ENCODE measurements around the gene RNF25. TPM values are rescaled to one million over a fixed set of nuclear protein-coding genes. Genes with fewer than 3 reads are reported as not detected.
"Not testable (repeated sequence)": the region's sequence is repeated elsewhere in the genome, so short reads cannot be mapped to it uniquely, and the experiment has no call there.

The RNF25 gene
- polyA plus RNA-seq, 6 donors from 2014 or later: 16.9 to 30.6 (median 20.0) TPM

DNA sequence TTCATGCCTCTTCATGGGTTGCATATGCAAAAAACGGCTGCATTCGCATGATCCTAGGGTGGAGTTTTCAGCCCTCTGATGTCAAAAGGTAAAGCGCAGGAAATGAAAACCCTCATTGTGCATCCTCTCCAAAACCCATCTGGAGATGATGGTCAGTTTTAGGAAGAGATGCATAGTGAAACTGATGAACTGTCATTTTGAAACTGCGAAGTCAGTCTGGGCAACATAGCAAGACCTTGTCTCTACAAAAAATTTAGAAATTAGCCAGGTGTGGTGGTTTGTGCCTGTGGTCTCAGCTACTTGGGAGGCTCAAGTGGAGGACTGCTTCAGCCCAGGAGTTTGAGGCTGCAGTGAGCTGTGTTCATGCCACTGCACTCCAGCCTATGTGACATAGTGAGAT is 36.3 kb upstream of the RNF25 start:
- peaks cover 12 to 19% (median 14%) of the 10 kb centered on the region in 3 donors for H3K4me1 Mint-ChIP-seq
- ATAC-seq (ENCODE audit: low read depth in 2 of 2) (no peak), DNase-seq (no peak)
- H3K36me3 Mint-ChIP-seq: no peaks in the 10 kb centered on the region
- no peak overlapping the region for H3K27ac Mint-ChIP-seq
- H3K27me3 Mint-ChIP-seq: peaks cover 0 to 15% (median 5%) of the 10 kb centered on the region in 3 donors
- no peak overlapping the region for H3K4me3 Mint-ChIP-seq
- peaks cover 0 to 2% (median 0%) of the 10 kb centered on the region in 7 donors for H3K9me3 Mint-ChIP-seq

DNA sequence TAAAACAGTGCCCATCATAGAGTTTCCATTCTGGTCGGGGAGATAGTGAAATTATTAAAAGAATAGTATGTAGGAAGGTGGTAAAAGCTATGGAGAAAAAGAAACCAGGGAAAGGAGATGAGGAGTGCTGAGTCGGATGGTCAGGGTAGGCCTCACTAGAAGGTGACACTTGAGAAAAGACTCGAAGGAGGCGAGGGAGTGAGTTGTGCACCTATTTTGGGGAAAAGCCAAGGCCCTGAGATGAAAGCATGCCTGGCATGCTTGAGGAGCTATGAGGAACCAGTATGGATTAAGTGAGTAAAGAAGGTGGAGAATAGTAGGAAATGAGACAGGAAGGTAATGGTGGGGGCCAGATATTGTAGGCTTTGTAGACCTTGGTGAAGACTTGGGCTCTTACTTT is 31.5 kb upstream of the RNF25 start:
- peaks cover 0 to 15% (median 5%) of the 10 kb centered on the region in 3 donors for H3K27me3 Mint-ChIP-seq
- H3K4me1 Mint-ChIP-seq: no peaks in the 10 kb centered on the region
- no peak overlapping the region for H3K4me3 Mint-ChIP-seq
- no peak for ATAC-seq (ENCODE audit: low read depth in 2 of 2)
- no peak for DNase-seq
- H3K9me3 Mint-ChIP-seq: peaks cover 0 to 2% (median 0%) of the 10 kb centered on the region in 7 donors
- H3K36me3 Mint-ChIP-seq: peaks cover 0 to 9% of the 10 kb centered on the region in 2 donors
- H3K27ac Mint-ChIP-seq: no peak overlapping the region

DNA sequence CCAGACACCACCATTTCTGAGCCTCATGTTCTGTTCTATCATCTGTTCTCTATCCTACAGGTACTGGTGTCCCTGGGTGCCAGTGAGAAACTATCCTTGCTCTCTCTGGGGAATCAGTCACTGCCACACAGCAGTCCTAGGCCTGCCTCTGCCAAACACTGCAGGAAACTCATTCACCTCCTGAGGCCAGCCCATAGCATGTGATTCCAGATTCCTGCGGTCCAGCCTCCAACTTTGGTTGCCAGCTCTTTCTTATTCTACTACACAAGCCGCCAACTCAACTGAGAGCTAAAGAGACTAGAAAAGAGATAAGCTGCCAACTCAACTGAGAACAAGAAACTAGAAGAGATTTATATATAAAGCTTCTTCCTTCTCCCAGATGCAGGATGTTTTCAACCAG is 30.0 kb upstream of the RNF25 start:
- ATAC-seq (ENCODE audit: low read depth in 2 of 2) (no peak), DNase-seq (no peak)
- Mint-ChIP-seq H3K9me3 (no peaks in the 10 kb centered on the region), H3K27me3 (peaks cover 0 to 12% (median 5%) of the 10 kb centered on the region in 3 donors), H3K36me3 (peaks cover 0 to 9% of the 10 kb centered on the region in 2 donors), H3K27ac (peak overlapping the region in 1 of 6 donors; percentile 48), H3K4me3 (no peak overlapping the region), H3K4me1 (no peaks in the 10 kb centered on the region)

DNA sequence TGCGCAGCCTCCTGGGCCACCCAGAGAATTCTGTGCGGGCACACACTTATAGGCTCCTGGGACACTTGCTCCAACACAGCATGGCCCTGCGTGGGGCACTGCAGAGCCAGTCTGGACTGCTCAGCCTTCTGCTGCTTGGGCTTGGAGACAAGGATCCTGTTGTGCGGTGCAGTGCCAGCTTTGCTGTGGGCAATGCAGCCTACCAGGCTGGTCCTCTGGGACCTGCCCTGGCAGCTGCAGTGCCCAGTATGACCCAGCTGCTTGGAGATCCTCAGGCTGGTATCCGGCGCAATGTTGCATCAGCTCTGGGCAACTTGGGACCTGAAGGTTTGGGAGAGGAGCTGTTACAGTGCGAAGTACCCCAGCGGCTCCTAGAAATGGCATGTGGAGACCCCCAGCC is 27.1 kb upstream of the RNF25 start:
- Mint-ChIP-seq H3K36me3 (peaks cover 9 to 14% of the 10 kb centered on the region in 2 donors), H3K9me3 (no peaks in the 10 kb centered on the region), H3K27ac (no peak overlapping the region), H3K4me3 (no peak overlapping the region), H3K4me1 (no peaks in the 10 kb centered on the region), H3K27me3 (no peaks in the 10 kb centered on the region)
- DNase-seq: no peak
- no peak for ATAC-seq (ENCODE audit: low read depth in 2 of 2)

DNA sequence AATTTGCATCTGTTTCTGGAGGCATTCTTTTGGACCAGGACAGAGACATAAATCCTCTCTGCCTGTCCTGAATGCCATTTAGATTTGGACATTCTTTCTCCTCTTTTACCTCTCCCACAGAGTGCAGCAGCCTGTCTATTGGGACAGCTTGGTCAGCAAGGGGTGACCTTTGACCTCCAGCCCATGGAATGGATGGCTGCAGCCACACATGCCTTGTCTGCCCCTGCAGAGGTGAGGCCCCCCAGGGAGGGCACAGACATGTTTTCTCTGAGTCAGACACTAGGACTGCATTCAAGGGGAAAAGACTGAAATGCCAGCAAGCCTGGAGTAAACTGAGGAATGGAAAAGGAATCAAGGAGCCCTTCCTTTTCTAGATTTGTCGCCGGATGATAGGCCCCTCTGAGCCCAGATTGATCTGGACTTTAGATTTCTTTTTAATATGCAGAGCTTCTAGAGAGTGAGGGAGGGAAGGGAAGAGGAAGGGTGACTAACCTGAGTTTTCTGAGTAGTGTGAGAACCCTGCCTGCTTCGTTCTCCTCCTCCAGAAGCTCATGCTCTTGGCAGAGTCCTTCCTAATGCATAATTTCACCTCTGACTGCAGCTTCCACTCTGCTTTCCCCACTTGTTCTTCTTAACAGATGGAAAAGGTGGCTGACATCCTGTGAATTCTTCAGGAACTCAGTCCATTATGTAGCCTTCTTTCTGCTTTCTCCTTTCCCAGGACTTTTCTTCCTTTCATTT is 22.8 kb upstream of the RNF25 start:
- ATAC-seq (ENCODE audit: low read depth in 2 of 2) (no peak), DNase-seq (no peak)
- Mint-ChIP-seq H3K27me3 (no peaks in the 10 kb centered on the region), H3K9me3 (no peaks in the 10 kb centered on the region), H3K27ac (no peak overlapping the region), H3K36me3 (peaks cover 5 to 18% of the 10 kb centered on the region in 2 donors), H3K4me1 (no peaks in the 10 kb centered on the region), H3K4me3 (no peak overlapping the region)

DNA sequence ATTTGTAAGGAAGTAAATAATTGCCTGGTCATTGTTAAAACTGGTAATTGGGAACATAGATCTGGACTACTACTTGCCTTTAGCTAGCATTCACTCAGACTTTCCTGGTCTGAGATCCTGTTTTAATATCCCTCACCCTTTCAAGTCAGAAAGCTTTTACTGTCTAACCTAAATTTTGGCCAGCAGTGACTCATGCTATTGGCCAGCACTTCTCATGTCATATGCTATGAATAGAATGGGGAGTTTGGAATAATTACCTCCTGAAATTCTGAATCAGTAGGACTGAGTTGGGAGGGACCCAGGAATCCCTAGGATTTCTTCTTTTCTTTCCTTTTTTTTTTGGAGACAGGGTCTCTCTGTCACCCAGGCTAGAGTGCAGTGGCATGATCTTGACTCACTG is 19.4 kb upstream of the RNF25 start:
- DNase-seq (no peak), ATAC-seq (ENCODE audit: low read depth in 2 of 2) (no peak)
- no peak overlapping the region for H3K4me3 Mint-ChIP-seq

DNA sequence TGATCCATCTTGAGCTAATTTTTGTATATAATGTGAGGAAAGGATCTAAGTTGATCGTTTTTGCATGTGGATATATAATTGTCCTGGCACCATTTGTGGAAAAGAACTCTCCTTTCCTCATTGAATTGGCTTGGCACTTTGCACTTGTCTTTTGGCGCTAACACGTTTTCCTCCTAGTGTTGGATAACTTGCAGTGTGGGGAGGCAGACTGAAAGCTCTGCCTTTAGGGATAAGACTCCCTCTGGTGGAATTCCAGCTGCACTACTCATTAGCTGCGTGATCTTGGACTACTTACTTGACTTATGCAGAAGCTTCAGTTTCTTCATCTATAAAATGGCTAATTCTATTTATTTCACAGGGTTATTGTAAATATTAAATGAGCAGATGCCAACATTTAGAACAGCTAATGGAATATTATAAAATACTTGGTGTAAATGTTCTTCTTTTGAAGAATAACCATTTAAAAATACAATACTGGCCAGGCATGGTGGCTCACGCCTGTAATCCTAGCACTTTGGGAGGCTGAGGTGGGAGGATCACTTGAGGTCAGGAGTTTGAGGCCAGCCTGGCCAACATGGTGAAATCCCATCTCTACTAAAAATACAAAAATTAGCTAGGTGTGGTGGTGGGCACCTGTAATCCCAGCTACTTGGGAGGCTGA is 15.7 kb upstream of the RNF25 start:
- peak; percentile 16 for DNase-seq
- H3K4me3 Mint-ChIP-seq, H3K36me3 Mint-ChIP-seq, H3K9me3 Mint-ChIP-seq, H3K27me3 Mint-ChIP-seq, H3K4me1 Mint-ChIP-seq: not testable (repeated sequence)
- peak overlapping the region in 1 of 6 donors; percentile 83 for H3K27ac Mint-ChIP-seq
- ATAC-seq (ENCODE audit: low read depth in 2 of 2): peak; percentile 51 to 75

More for the DNA sequence above, 19.4 kb upstream of the RNF25 start:
- peaks cover 5 to 14% of the 10 kb centered on the region in 2 donors for H3K36me3 Mint-ChIP-seq
- H3K27me3 Mint-ChIP-seq: no peaks in the 10 kb centered on the region
- H3K4me1 Mint-ChIP-seq: peaks cover 0 to 3% (median 0%) of the 10 kb centered on the region in 3 donors
- no peaks in the 10 kb centered on the region for H3K9me3 Mint-ChIP-seq
- no peak overlapping the region for H3K27ac Mint-ChIP-seq

DNA sequence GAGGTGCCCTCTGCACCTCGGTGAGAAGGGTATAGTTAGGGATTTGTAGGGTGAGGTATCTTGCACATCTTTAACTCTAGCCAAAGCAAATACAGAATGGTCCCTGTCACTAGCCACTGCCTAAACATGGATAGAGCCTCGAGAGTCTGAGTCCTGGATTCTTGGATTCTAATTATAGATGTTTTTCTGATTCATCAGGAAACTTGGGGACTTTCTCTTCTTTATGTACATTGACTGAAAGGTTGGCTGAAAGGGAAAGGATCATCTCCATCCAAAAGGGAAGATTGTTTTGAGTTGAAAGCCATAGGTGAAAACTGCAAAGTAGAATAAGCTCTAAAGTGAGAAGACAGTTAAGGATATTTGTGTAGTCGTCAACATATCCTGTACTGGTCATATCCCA is 8.3 kb upstream of the RNF25 start:
- Mint-ChIP-seq H3K9me3 (no peaks in the 10 kb centered on the region), H3K4me3 (no peak overlapping the region), H3K27ac (no peak overlapping the region), H3K4me1 (no peaks in the 10 kb centered on the region), H3K27me3 (no peaks in the 10 kb centered on the region), H3K36me3 (peaks cover 0 to 15% of the 10 kb centered on the region in 2 donors)
- no peak for DNase-seq
- ATAC-seq (ENCODE audit: low read depth in 2 of 2): no peak

DNA sequence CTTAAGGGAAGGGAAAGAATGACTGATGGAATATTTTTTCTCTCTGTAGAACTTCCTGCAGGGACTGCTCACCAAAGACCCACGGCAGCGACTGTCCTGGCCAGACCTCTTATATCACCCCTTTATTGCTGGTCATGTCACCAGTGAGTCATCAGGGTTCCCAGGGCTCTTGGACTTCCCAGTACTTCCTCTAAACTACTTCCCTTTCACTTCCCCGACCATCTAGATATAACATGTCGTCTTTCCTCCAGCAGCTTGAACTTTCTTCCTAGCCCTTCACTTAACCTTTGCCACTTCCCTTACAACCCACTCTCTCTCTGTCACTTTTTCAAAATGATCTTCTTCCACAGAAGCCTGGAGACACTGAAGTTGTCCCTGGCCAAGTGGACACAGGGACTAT is 7.3 kb upstream of the RNF25 start:
- DNase-seq (no peak), ATAC-seq (ENCODE audit: low read depth in 2 of 2) (no peak)
- Mint-ChIP-seq H3K4me1 (no peaks in the 10 kb centered on the region), H3K36me3 (peaks cover 0 to 15% of the 10 kb centered on the region in 2 donors), H3K27ac (no peak overlapping the region), H3K27me3 (no peaks in the 10 kb centered on the region), H3K4me3 (no peak overlapping the region), H3K9me3 (no peaks in the 10 kb centered on the region)

DNA sequence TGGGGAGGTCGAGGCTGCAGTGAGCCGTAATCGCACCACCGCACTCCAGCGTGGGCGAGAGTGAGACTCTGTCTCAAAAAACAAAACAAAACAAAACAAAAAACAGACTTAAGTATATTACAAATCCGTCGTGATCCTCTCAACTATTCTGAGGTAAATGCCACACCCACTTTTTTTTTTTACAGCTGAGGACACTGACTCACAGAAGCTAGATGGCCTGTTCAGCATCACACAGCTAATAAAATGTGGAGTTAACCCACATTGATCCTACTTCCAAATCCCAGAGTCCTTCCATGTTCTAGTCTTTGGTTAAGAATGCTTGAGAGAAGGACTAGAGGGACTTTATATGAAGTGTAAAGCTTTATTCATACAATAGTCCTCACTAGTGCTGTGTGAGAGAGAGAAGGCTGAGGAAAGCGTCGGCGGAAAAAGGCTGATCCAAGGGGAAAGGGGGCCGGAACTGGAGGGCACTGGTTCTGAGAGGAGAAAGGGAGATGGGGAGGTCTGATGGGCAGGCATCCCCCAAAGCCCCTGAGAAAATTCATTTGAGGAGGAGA is 627 bp downstream of the RNF25 start:
- peak overlapping the region; percentile 62 to 97 (median 92) for H3K27ac Mint-ChIP-seq
- H3K9me3 Mint-ChIP-seq: no peaks in the 10 kb centered on the region
- peaks cover 3 to 7% of the 10 kb centered on the region in 2 donors for H3K36me3 Mint-ChIP-seq
- no peak for ATAC-seq (ENCODE audit: low read depth in 2 of 2)
- H3K4me1 Mint-ChIP-seq: peaks cover 19 to 28% (median 21%) of the 10 kb centered on the region in 3 donors
- peak overlapping the region; percentile 95 to 100 (median 99) for H3K4me3 Mint-ChIP-seq
- H3K27me3 Mint-ChIP-seq: no peaks in the 10 kb centered on the region
- no peak for DNase-seq

DNA sequence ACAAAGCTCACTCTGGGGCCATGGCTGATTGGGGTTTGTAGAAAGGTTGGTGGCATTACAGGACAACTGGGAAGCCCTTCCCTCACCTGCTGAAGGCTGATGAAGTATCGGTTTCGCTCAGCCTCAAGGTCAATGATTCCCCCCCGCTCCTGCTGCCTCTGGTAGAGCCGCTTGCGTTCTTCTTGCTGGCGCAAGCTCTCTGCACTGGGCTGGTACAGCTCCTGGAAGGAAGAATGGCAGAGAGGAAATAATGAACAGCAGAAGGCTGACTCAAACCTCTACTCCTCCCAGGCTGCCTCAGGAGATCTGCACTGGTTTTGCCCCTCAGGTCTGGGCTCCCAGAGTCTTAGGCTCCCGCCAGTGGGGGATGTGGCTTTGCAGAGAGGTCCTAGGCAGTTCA is 7.1 kb downstream of the RNF25 start:
- Mint-ChIP-seq H3K36me3 (peaks cover 24 to 37% of the 10 kb centered on the region in 2 donors), H3K27me3 (no peaks in the 10 kb centered on the region), H3K4me1 (peaks cover 8 to 17% (median 9%) of the 10 kb centered on the region in 3 donors), H3K27ac (peak overlapping the region in 1 of 6 donors; percentile 13), H3K4me3 (no peak overlapping the region), H3K9me3 (no peaks in the 10 kb centered on the region)
- DNase-seq: no peak
- ATAC-seq (ENCODE audit: low read depth in 2 of 2): no peak

DNA sequence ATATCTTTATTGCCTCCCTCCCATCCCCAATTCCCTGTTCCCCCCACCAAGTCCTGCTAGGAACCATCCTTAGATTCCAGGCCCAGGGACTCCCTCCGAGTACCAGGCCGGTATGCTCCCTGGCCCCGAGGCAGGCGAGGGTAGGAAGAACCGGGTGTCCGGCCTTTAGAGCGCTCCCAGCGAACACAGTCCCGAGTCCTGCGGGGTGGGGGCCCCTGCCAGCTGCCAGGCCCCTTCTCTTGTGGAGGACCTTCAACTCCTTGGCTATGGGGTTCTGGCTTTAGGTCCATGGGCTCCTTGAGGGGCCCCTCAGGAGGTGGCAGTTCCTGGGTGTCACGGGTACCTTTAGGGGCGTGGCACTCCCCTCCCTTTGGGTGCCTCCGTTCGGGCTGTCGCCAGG is 7.9 kb downstream of the RNF25 start:
- DNase-seq (no peak), ATAC-seq (ENCODE audit: low read depth in 2 of 2) (no peak)
- H3K27ac Mint-ChIP-seq: no peak overlapping the region
- peaks cover 24 to 37% of the 10 kb centered on the region in 2 donors for H3K36me3 Mint-ChIP-seq
- H3K9me3 Mint-ChIP-seq: no peaks in the 10 kb centered on the region
- H3K27me3 Mint-ChIP-seq: no peaks in the 10 kb centered on the region
- H3K4me3 Mint-ChIP-seq: peak overlapping the region in 1 of 8 donors; percentile 92
- H3K4me1 Mint-ChIP-seq: peaks cover 15 to 22% (median 16%) of the 10 kb centered on the region in 3 donors

DNA sequence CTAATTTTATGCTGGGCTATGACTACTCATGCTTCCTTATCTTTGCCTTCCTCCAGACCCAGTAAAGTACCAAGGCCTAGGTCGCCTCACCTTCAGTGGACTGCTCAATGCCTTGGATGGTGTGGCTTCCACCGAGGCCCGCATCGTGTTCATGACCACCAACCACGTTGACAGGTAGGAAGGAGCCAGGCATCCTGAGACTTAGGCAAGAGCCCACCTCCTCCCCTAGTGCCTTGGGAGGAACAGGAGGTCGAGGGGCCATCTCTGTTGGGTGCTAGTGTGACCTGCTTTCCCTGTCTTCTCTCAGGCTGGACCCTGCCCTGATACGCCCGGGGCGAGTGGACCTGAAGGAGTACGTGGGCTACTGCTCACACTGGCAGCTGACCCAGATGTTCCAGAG is 9.0 kb downstream of the RNF25 start:
- H3K36me3 Mint-ChIP-seq: peaks cover 24 to 37% of the 10 kb centered on the region in 2 donors
- no peaks in the 10 kb centered on the region for H3K27me3 Mint-ChIP-seq
- H3K4me1 Mint-ChIP-seq: peaks cover 26 to 29% (median 27%) of the 10 kb centered on the region in 3 donors
- H3K27ac Mint-ChIP-seq: no peak overlapping the region
- no peak for DNase-seq
- peak overlapping the region in 2 of 8 donors; percentile 66 to 92 for H3K4me3 Mint-ChIP-seq
- no peak for ATAC-seq (ENCODE audit: low read depth in 2 of 2)
- H3K9me3 Mint-ChIP-seq: no peaks in the 10 kb centered on the region

DNA sequence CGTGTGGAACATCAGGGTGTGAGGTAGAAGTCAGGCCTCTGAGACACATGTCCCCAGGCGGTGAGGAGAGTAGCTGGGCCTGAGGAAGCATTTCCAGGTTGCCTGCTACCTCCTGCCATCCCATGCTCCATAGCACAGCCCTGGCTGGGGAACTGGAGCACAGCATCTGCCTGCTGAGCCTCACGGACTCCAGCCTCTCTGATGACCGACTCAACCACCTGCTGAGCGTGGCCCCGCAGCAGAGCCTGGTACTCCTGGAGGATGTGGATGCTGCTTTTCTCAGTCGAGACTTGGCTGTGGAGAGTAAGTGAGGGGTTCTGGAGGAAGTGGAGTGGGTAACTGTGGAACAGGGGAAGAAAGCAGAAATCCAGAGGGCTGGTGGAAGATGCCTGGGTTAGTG is 9.4 kb downstream of the RNF25 start:
- peak overlapping the region in 2 of 8 donors; percentile 60 to 92 for H3K4me3 Mint-ChIP-seq
- no peaks in the 10 kb centered on the region for H3K9me3 Mint-ChIP-seq
- H3K36me3 Mint-ChIP-seq: peaks cover 24 to 37% of the 10 kb centered on the region in 2 donors
- no peak overlapping the region for H3K27ac Mint-ChIP-seq
- ATAC-seq (ENCODE audit: low read depth in 2 of 2) (no peak), DNase-seq (no peak)
- H3K27me3 Mint-ChIP-seq: no peaks in the 10 kb centered on the region
- H3K4me1 Mint-ChIP-seq: peaks cover 29 to 33% (median 31%) of the 10 kb centered on the region in 3 donors

All from naive B cell (primary cell).